IPS-15b (cell line): ENCODE measurements around the gene ACTG1.

Source experiments
- H3K27me3 ChIP-seq: one replicate; pipeline ENCODE4 v1.6.1; 2013; ENCODE audit warnings: low read length; ENCODE audit not compliant: control insufficient read depth, insufficient read depth
- H3K36me3 ChIP-seq: one replicate; pipeline ENCODE4 v1.6.1; 2013; ENCODE audit warnings: low read length; ENCODE audit not compliant: control insufficient read depth, insufficient read depth
- H3K4me1 ChIP-seq: one replicate; pipeline ENCODE4 v1.6.1; 2013; ENCODE audit warnings: mild to moderate bottlenecking, low read length; ENCODE audit not compliant: control insufficient read depth, insufficient read depth
- H3K4me3 ChIP-seq: one replicate; pipeline ENCODE4 v1.5.1; 2013; ENCODE audit warnings: low read depth, low read length
- H3K9ac ChIP-seq: one replicate; pipeline ENCODE4 v1.6.1; 2013; ENCODE audit warnings: low read depth, mild to moderate bottlenecking, low read length
- H3K9me3 ChIP-seq: one replicate; pipeline ENCODE4 v1.6.1; 2013; ENCODE audit warnings: mild to moderate bottlenecking, low read length; ENCODE audit not compliant: control insufficient read depth, insufficient read depth

The ACTG1 gene

DNA sequence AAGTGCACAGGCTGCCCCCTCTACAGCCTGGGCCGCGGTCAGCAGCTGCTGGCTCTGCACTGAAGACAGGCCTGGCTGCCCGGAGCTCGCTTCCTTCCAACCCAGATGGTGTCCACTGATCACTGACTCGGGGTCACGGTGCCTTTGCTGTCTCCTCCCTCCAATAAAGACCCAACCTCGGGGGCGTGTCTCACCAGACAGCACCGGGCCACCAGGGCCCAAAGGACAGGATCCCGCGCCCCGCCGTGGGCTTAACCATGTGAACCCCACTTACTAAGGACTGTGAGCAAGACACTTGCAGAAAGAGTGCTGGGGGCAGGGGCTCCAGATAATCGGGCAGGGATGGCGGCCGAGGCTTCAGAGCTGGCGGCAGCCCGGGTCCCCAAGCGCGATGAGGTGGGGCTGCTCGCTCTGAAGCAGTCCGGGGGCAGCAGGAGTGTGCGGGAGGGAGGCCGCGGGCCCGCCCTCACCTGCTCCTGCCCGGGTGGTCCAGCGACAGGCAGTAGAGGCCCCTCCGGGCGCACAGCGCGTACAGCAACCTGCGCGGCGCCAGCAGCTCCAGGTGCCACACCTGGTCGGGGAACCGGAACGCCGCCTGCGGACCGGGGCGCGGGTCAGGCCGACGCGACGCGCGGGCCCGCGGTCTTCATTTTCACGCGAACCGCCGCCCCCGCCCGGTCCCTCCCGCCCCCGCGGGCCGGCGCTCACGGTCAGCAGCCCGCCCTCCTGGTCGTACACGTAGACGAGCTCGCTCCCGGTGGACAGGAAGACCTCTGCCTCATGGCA is 39.1 kb upstream of the ACTG1 start:
- Histone ChIP-seq H3K36me3 (peaks cover 30% of the 10 kb centered on the region), H3K4me1 (peaks cover 4% of the 10 kb centered on the region), H3K27me3 (no peaks in the 10 kb centered on the region), H3K9me3 (no peaks in the 10 kb centered on the region), H3K9ac (peak overlapping the region; percentile 79), H3K4me3 (peak overlapping the region; percentile 90)

- H3K27me3 ChIP-seq, result no peaks in the 10 kb centered on the region
- peaks cover 37% of the 10 kb centered on the region for H3K36me3 ChIP-seq
These were observed 38.3 kb upstream of the ACTG1 start for GRCh38 chr17:81550830-81551457.

GRCh38 chr17:81550285-81550684 is 37.7 kb upstream of the ACTG1 start:
- Histone ChIP-seq H3K36me3 (peaks cover 44% of the 10 kb centered on the region), H3K9ac (no peak overlapping the region), H3K4me1 (peaks cover 4% of the 10 kb centered on the region), H3K4me3 (no peak overlapping the region), H3K9me3 (no peaks in the 10 kb centered on the region), H3K27me3 (no peaks in the 10 kb centered on the region)

More at GRCh38 chr17:81550830-81551457, 38.3 kb upstream of the ACTG1 start:
- H3K4me3 ChIP-seq, result peak overlapping the region; percentile 90
- H3K9ac ChIP-seq, result no peak overlapping the region
- no peaks in the 10 kb centered on the region for H3K9me3 ChIP-seq
- H3K4me1 ChIP-seq, result peaks cover 4% of the 10 kb centered on the region

- Histone ChIP-seq H3K9ac (no peak overlapping the region), H3K27me3 (no peaks in the 10 kb centered on the region), H3K4me1 (peaks cover 4% of the 10 kb centered on the region), H3K4me3 (no peak overlapping the region), H3K36me3 (peaks cover 48% of the 10 kb centered on the region), H3K9me3 (no peaks in the 10 kb centered on the region)
These were observed 37.2 kb upstream of the ACTG1 start for GRCh38 chr17:81549826-81550225.

DNA sequence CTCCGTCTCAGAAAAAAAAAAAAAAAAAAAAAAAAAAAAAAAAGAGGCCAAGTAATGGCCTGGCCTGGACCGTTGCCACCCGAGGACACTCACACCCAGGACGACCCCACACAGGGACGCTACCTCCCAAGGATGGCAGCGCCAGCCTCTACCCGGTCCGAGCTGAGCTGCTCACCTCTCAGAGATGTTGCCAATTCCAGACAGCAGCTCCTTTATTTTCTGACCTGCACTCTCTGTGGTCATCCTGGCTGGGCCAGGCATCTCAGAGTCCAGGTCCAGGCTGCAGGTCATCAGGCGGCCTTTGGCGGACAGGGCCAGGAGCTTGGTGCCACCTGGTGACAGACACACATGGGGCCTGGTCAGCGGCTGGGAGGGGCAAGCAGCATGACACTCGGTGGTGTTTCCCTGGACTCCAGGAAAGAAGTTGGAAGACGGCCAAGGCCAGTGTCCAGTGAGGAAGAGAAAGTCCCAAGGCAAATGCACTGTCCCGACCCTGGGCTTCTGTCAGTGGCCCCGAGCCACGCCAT is 36.5 kb upstream of the ACTG1 start:
- no peaks in the 10 kb centered on the region for H3K9me3 ChIP-seq
- peaks cover 55% of the 10 kb centered on the region for H3K36me3 ChIP-seq
- no peak overlapping the region for H3K4me3 ChIP-seq
- H3K27me3 ChIP-seq, result no peaks in the 10 kb centered on the region
- H3K9ac ChIP-seq, result no peak overlapping the region
- peaks cover 4% of the 10 kb centered on the region for H3K4me1 ChIP-seq

- Histone ChIP-seq H3K9ac (no peak overlapping the region), H3K36me3 (peaks cover 66% of the 10 kb centered on the region), H3K4me3 (no peak overlapping the region), H3K9me3 (no peaks in the 10 kb centered on the region), H3K27me3 (no peaks in the 10 kb centered on the region), H3K4me1 (no peaks in the 10 kb centered on the region)
These were observed 35.0 kb upstream of the ACTG1 start for GRCh38 chr17:81547614-81547982.

DNA sequence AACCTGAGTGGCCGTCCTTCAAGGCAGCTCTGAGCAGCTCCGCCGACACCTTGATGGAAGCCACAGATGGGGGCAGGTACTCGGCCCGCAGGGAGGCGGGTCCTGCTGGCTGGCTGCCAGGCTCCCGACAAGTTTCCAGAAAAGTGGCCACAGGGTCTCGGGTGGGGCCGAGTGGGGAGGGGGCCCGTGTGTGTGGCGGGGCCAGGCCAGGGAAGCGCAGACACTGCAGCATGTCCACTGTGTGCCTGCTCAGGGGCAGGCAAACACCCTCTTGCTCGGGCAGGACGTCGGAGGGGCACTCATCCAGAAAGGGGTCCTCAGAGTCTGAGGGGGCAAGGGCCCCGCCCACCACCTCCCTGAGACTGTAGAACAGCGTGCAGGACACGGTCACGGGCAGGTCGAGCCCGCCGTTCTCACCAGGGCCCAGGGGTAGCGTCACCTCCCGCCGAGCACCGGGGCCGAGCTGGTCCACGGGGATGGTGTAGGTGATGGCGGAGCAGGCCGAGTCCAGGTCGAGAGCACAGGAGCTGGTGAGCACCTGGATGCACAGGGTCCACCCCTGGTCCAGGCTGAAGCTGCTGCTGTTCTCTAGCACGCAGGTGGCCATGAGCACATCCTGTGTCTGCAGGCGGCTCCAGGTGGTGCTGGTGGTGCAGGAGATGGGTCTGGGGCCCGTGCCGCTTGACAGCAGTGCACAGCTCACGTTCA is 34.5 kb upstream of the ACTG1 start:
- H3K4me3 ChIP-seq, result no peak overlapping the region
- H3K36me3 ChIP-seq, result peaks cover 66% of the 10 kb centered on the region
- no peaks in the 10 kb centered on the region for H3K4me1 ChIP-seq
- H3K9me3 ChIP-seq, result no peaks in the 10 kb centered on the region
- no peaks in the 10 kb centered on the region for H3K27me3 ChIP-seq
- no peak overlapping the region for H3K9ac ChIP-seq

- Histone ChIP-seq H3K9me3 (no peaks in the 10 kb centered on the region), H3K4me3 (no peak overlapping the region), H3K27me3 (no peaks in the 10 kb centered on the region), H3K4me1 (no peaks in the 10 kb centered on the region), H3K9ac (no peak overlapping the region), H3K36me3 (peaks cover 62% of the 10 kb centered on the region)
These were observed 32.8 kb upstream of the ACTG1 start for GRCh38 chr17:81545160-81545949.

- H3K27me3 ChIP-seq, result no peaks in the 10 kb centered on the region
- no peak overlapping the region for H3K4me3 ChIP-seq
- no peaks in the 10 kb centered on the region for H3K9me3 ChIP-seq
- peaks cover 60% of the 10 kb centered on the region for H3K36me3 ChIP-seq
- H3K4me1 ChIP-seq, result no peaks in the 10 kb centered on the region
- H3K9ac ChIP-seq, result no peak overlapping the region
These were observed 31.8 kb upstream of the ACTG1 start for GRCh38 chr17:81544281-81544974.

DNA sequence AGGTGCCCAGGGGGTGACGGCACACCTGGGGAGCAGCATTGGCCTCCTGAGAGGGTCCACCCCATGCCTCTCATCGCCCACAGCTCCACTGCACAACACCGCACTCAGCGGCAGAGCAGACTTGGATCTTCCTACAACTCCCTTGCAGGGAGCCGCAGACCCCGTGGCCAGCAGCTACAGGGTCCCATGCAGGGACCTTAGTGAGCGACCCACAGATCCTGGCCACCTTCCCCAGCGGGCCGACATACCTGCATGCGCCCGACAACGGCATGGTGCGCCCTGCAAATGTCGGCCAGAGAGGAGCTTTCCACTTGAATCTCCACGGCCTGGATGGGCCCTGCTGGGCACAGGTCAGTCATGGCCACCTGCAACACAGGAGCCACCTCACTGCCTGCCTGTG is 31.2 kb upstream of the ACTG1 start:
- no peaks in the 10 kb centered on the region for H3K27me3 ChIP-seq
- no peaks in the 10 kb centered on the region for H3K9me3 ChIP-seq
- no peaks in the 10 kb centered on the region for H3K4me1 ChIP-seq
- H3K9ac ChIP-seq, result no peak overlapping the region
- no peak overlapping the region for H3K4me3 ChIP-seq
- peaks cover 54% of the 10 kb centered on the region for H3K36me3 ChIP-seq

DNA sequence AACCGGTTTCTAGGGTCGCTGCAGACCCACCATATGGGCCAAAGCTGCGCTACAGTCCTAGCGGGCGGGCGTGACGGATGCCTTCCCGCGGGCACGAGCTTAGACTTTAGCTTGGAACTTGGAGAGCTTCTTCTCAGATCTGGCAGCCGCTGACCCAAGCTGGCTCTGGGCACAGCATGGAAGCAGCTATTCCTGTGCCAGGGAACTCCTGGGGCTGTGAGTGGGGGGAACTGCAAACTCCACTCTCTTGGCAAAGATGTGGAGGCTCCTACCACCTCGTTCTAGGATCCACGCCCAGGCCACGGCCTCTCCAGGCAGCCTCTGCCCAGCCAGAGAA is 30.7 kb upstream of the ACTG1 start:
- Histone ChIP-seq H3K36me3 (peaks cover 54% of the 10 kb centered on the region), H3K27me3 (no peaks in the 10 kb centered on the region), H3K4me3 (no peak overlapping the region), H3K9ac (no peak overlapping the region), H3K9me3 (no peaks in the 10 kb centered on the region), H3K4me1 (no peaks in the 10 kb centered on the region)
